GM23338 (cell line): ENCODE data around the gene SNCB. TPM values are rescaled to one million over a fixed set of nuclear protein-coding genes. Genes with fewer than 3 reads are reported as not detected.

ENCODE experiments used
- ATAC-seq: fragments of 200-7000 bp; cut with Tn5 transposase; 3 replicates; pipeline ENCODE4 v1.9.1; 2020
- DNase-seq: peaks from one replicate; pipeline ENCODE4 v3.0.0-alpha.2; 2015; ENCODE audit warnings: low spot score
- H2AFZ ChIP-seq: fragments of 200-600 bp; sonication (generic); 2 replicates; pipeline ENCODE4 v1.8.0; 2016; ENCODE audit warnings: antibody characterized with exemption, mild to moderate bottlenecking, moderate library complexity
- H3F3A ChIP-seq: fragments of 200-600 bp; sonication (generic); replicated peaks from 2 replicates; pipeline ENCODE4 v1.8.0; 2017; ENCODE audit warnings: antibody characterized with exemption, mixed run types, low read depth
- H3K27ac ChIP-seq: fragments of 200-600 bp; sonication (generic); 2 replicates; pipeline ENCODE4 v1.6.1; 2016; ENCODE audit warnings: low read depth
- H3K27me3 ChIP-seq: fragments of 200-600 bp; sonication (generic); 2 replicates; pipeline ENCODE4 v1.8.0; 2016; ENCODE audit warnings: mild to moderate bottlenecking, mixed run types, moderate library complexity; ENCODE audit not compliant: insufficient read depth
- H3K36me3 ChIP-seq: fragments of 200-600 bp; sonication (generic); 2 replicates; pipeline ENCODE4 v1.8.0; 2016; ENCODE audit warnings: mild to moderate bottlenecking; ENCODE audit not compliant: insufficient read depth
- H3K4me1 ChIP-seq: fragments of 200-600 bp; sonication (generic); 2 replicates; pipeline ENCODE4 v1.8.0; 2016; ENCODE audit warnings: mild to moderate bottlenecking, moderate library complexity; ENCODE audit not compliant: insufficient read depth
- H3K4me2 ChIP-seq: fragments of 200-600 bp; sonication (generic); 2 replicates; pipeline ENCODE4 v1.7.1; 2017; ENCODE audit warnings: mixed run types
- H3K4me3 ChIP-seq: fragments of 200-600 bp; sonication (generic); 2 replicates; pipeline ENCODE4 v1.6.1; 2016; ENCODE audit warnings: mixed run types
- H3K79me2 ChIP-seq: fragments of 200-600 bp; sonication (generic); replicated peaks from 2 replicates; pipeline ENCODE4 v1.8.0; 2017; ENCODE audit warnings: mild to moderate bottlenecking; ENCODE audit not compliant: insufficient read depth
- H3K9me2 ChIP-seq: fragments of 200-600 bp; sonication (generic); 2 replicates; pipeline ENCODE4 v1.8.0; 2017; ENCODE audit not compliant: insufficient read depth
- H4K20me1 ChIP-seq: fragments of 200-600 bp; sonication (generic); replicated peaks from 2 replicates; pipeline ENCODE4 v1.8.0; 2017; ENCODE audit warnings: mild to moderate bottlenecking; ENCODE audit not compliant: insufficient read depth
- H3K27ac Mint-ChIP-seq: 2 replicates; pipeline ENCODE4 v1.8.0; 2020; ENCODE audit warnings: inconsistent platforms, mild to moderate bottlenecking, moderate library complexity, mixed read lengths
- H3K27me3 Mint-ChIP-seq: 3 replicates; pipeline ENCODE4 v1.8.0; 2022; ENCODE audit warnings: low read depth, mild to moderate bottlenecking, moderate library complexity, mixed read lengths, inconsistent platforms; ENCODE audit not compliant: insufficient read depth, poor library complexity
- H3K36me3 Mint-ChIP-seq: 3 replicates; pipeline ENCODE4 v1.8.0; 2021; ENCODE audit warnings: low read depth, mild to moderate bottlenecking, inconsistent platforms, moderate library complexity, mixed read lengths
- H3K4me1 Mint-ChIP-seq: 3 replicates; pipeline ENCODE4 v1.8.0; 2020; ENCODE audit warnings: mild to moderate bottlenecking, inconsistent platforms, mixed read lengths
- H3K4me3 Mint-ChIP-seq: 3 replicates; pipeline ENCODE4 v1.8.0; 2021; ENCODE audit warnings: moderate library complexity, mild to moderate bottlenecking, inconsistent platforms, mixed read lengths
- H3K9me3 Mint-ChIP-seq: 3 replicates; pipeline ENCODE4 v1.8.0; 2020; ENCODE audit warnings: moderate library complexity, mild to moderate bottlenecking, inconsistent platforms, mixed read lengths
- CREB1 ChIP-seq: fragments of 250-450 bp; sonication (Bioruptor Pico); IDR thresholded peaks from 2 replicates; pipeline ENCODE4 v1.5.0; 2020; ENCODE audit warnings: low read depth, mild to moderate bottlenecking, moderate library complexity
- CTCF ChIP-seq, 2 experiments: fragments of 200-600 bp in 1 of 2; sonication (generic) in 1 of 2; conservative IDR thresholded peaks; 2 replicates each; pipeline versions ENCODE4 v1.5.1 to v1.6.1; 2016 to 2017; ENCODE audit warnings: antibody characterized with exemption in 2 of 2, low read depth in 2 of 2, mild to moderate bottlenecking in 2 of 2, moderate library complexity in 1 of 2
- EZH2phosphoT487 ChIP-seq: fragments of 200-600 bp; sonication (generic); IDR thresholded peaks from one replicate; pipeline ENCODE4 v1.8.1; 2018; ENCODE audit warnings: antibody characterized with exemption; ENCODE audit not compliant: unreplicated experiment
- JUNB ChIP-seq: IDR thresholded peaks from one replicate; pipeline ENCODE4 v1.6.1; 2016; ENCODE audit warnings: antibody characterized with exemption; ENCODE audit not compliant: unreplicated experiment
- NANOG ChIP-seq: IDR thresholded peaks from 2 replicates; pipeline ENCODE4 v1.6.1; 2016; ENCODE audit warnings: antibody characterized with exemption, borderline replicate concordance
- POLR2AphosphoS5 ChIP-seq: IDR thresholded peaks from 2 replicates; pipeline ENCODE4 v1.6.1; 2016; ENCODE audit warnings: antibody characterized with exemption, low read depth
- REST ChIP-seq: IDR thresholded peaks from one replicate; pipeline ENCODE4 v1.6.1; 2018; ENCODE audit warnings: antibody characterized with exemption; ENCODE audit not compliant: unreplicated experiment
- STAT1 ChIP-seq: IDR thresholded peaks from one replicate; pipeline ENCODE4 v1.6.1; 2016; ENCODE audit warnings: antibody characterized with exemption; ENCODE audit not compliant: unreplicated experiment
- ZNF114 ChIP-seq: fragments of 250-450 bp; sonication (Bioruptor Pico); IDR thresholded peaks from 2 replicates; pipeline ENCODE4 v1.5.0; 2020; ENCODE audit warnings: mild to moderate bottlenecking, moderate library complexity
- polyA plus RNA-seq: library from polyadenylated mRNA; unstranded; fragments of >200 nt; fragmentation: Nextera tagmentation; extraction: Ambion mirVana; gene quantifications from 2 replicates; pipeline ENCODE4 v1.2.1, GENCODE V29; 2016
- total RNA-seq: library from RNA; depleted of rRNA; stranded (reverse); fragments of >200 nt; shearing (Covaris generic); gene quantifications from 2 replicates; pipeline ENCODE4 v1.2.3, GENCODE V29; 2014
- TF ChIP-seq, protein P1 (sequence below): IDR thresholded peaks from 2 replicates; pipeline ENCODE4 v1.6.1; 2016; ENCODE audit warnings: antibody characterized with exemption

The SNCB gene
- total and polyA plus RNA-seq, 2 experiments from 2014 or later, result 3.6 to 13.5 TPM

DNA sequence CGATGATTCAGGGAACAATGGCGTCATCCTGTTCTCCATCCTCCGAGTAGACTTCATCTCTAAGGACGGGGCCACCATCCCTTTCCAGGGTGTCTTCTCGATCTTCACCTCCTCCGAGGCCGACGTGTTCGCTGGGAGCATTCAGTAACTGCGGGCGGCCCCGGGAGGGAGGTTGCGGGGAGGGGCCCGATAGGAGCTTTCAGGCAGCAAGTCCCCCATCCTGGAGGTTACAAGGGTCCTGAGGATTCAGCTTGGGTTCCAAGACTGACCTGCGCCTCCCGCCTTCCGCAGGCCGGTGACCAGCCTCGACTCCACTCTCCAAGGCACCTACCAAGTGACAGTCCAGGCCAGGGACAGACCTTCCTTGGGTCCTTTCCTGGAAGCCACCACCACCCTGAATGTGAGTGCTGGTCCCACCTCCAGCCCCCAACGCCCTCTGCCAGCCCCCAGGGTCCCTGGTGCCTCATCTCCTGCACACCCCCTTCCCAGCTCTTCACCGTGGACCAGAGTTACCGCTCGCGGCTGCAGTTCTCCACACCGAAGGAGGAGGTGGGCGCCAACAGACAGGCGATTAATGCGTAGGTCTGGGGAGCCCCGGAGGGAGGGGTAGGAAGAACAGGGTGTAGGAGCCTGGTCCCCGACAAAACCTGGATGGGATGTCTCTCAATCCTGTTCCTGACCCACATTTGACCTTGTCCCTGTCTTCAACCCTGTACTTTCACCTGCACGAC is 41.1 kb downstream of the SNCB start (continued):
- TF ChIP-seq, protein P1, sequence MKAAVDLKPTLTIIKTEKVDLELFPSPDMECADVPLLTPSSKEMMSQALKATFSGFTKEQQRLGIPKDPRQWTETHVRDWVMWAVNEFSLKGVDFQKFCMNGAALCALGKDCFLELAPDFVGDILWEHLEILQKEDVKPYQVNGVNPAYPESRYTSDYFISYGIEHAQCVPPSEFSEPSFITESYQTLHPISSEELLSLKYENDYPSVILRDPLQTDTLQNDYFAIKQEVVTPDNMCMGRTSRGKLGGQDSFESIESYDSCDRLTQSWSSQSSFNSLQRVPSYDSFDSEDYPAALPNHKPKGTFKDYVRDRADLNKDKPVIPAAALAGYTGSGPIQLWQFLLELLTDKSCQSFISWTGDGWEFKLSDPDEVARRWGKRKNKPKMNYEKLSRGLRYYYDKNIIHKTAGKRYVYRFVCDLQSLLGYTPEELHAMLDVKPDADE, result no peak
- no peak for TF ChIP-seq CTCF (conservative IDR thresholded peaks at IDR 0.05; ENCODE audit: low read depth in 2 of 2)
- no peak for TF ChIP-seq ZNF114
- no peak for TF ChIP-seq CREB1 (CRISPR knock-in tag)
- TF ChIP-seq REST, result no peak
- TF ChIP-seq NANOG, result no peak

- Mint-ChIP-seq H3K4me1 (no peaks in the 10 kb centered on the region; the same call in 2 of the 3 replicates), H3K27ac (no peak overlapping the region), H3K9me3 (peaks cover 32% of the 10 kb centered on the region), H3K4me3 (no peak overlapping the region), H3K36me3 (peaks cover 3% of the 10 kb centered on the region; the same call in 2 of the 3 replicates), H3K27me3 (peaks cover 17% of the 10 kb centered on the region)
- Histone ChIP-seq H3K79me2 (no peaks in the 10 kb centered on the region), H3K4me1 (no peaks in the 10 kb centered on the region), H3K27me3 (no peaks in the 10 kb centered on the region), H3K27ac (no peak overlapping the region), H3F3A (peaks cover 3% of the 10 kb centered on the region; the same call in 1 of the 2 replicates), H2AFZ (no peak overlapping the region), H3K4me2 (no peak overlapping the region), H3K36me3 (no peaks in the 10 kb centered on the region; the same call in 1 of the 2 replicates), H3K4me3 (no peak overlapping the region), H4K20me1 (no peaks in the 10 kb centered on the region), H3K9me2 (peaks cover 9% of the 10 kb centered on the region)
- ATAC-seq, result no peak
- DNase-seq, result no peak
- TF ChIP-seq EZH2phosphoT487 (no peak), JUNB (no peak), CTCF (conservative IDR thresholded peaks at IDR 0.05; ENCODE audit: low read depth in 2 of 2) (no peak), STAT1 (no peak), POLR2AphosphoS5 (no peak)
These were observed 42.0 kb downstream of the SNCB start for GRCh38 chr5:176588297-176588696.
